ENCODE results near the gene PCSK4.

The PCSK4 gene

GRCh38 chr19:1495051-1495798 lies 5.1 kb upstream of the PCSK4 start:
- Histone ChIP-seq H3K4me1 (ENCODE audit: control insufficient read depth, insufficient read depth, low read length) (no peaks in the 10 kb centered on the region; the same call in 1 of the 2 replicates), H3K4me3 (ENCODE audit: low read length) (no peak overlapping the region), H3K36me3 (ENCODE audit: control insufficient read depth, insufficient read depth, low read length) (no peaks in the 10 kb centered on the region), H3K27me3 (ENCODE audit: control insufficient read depth, insufficient read depth, low read length) (peaks cover 4% of the 10 kb centered on the region; the same call in 1 of the 2 replicates), H3K9me3 (ENCODE audit: control insufficient read depth, insufficient read depth, low read length) (no peaks in the 10 kb centered on the region), H3K27ac (ENCODE audit: low read length) (no peak overlapping the region)
- DNase-seq (ENCODE audit: low read depth, low spot score), result no peak
- no CpG with 5 or more reads among the region's 37 CpGs for WGBS (ENCODE audit: insufficient coverage, insufficient read length)

- no peak for DNase-seq (ENCODE audit: low read depth, low spot score)
- Histone ChIP-seq H3K9me3 (ENCODE audit: control insufficient read depth, insufficient read depth, low read length) (no peaks in the 10 kb centered on the region), H3K27me3 (ENCODE audit: control insufficient read depth, insufficient read depth, low read length) (peaks cover 4% of the 10 kb centered on the region; the same call in 1 of the 2 replicates), H3K4me1 (ENCODE audit: control insufficient read depth, insufficient read depth, low read length) (no peaks in the 10 kb centered on the region; the same call in 1 of the 2 replicates), H3K27ac (ENCODE audit: low read length) (no peak overlapping the region), H3K4me3 (ENCODE audit: low read length) (no peak overlapping the region), H3K36me3 (ENCODE audit: control insufficient read depth, insufficient read depth, low read length) (no peaks in the 10 kb centered on the region)
- WGBS (ENCODE audit: insufficient coverage, insufficient read length), result no CpG with 5 or more reads among the region's 15 CpGs
Observed at GRCh38 chr19:1494115-1494815, 4.1 kb upstream of the PCSK4 start.

DNA sequence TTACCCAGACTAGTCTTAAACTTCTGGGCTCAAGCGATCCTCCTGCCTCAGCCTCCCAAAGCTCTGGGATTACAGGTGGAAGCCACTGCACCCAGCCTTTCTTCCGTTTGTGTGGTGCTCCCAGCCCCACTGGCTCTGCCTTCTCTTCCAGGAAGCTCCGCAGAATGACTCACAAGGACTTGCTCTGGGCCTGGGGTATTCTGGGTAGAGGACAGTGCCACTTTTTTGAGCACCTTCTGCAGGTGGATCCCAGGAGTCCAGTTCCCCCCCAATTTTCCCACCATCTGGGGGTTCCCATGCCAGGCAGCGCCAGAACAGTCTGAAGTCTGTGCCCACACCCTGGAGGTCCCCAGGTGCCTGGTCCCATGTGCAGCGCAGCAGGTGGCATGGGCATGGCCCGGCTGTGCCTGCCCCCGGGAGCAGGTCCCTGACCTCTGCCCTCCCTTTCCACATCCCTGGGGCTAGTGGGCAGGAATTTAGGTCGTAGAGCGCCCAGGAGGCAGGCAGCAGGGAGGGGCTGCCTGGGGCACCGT lies 2.4 kb upstream of the PCSK4 start:
- Histone ChIP-seq H3K4me1 (ENCODE audit: control insufficient read depth, insufficient read depth, low read length) (no peaks in the 10 kb centered on the region; the same call in 1 of the 2 replicates), H3K27me3 (ENCODE audit: control insufficient read depth, insufficient read depth, low read length) (peaks cover 4% of the 10 kb centered on the region; the same call in 1 of the 2 replicates), H3K27ac (ENCODE audit: low read length) (no peak overlapping the region), H3K4me3 (ENCODE audit: low read length) (no peak overlapping the region), H3K36me3 (ENCODE audit: control insufficient read depth, insufficient read depth, low read length) (no peaks in the 10 kb centered on the region), H3K9me3 (ENCODE audit: control insufficient read depth, insufficient read depth, low read length) (no peaks in the 10 kb centered on the region)
- no peak for DNase-seq (ENCODE audit: low read depth, low spot score)
- no CpG with 5 or more reads among the region's 10 CpGs for WGBS (ENCODE audit: insufficient coverage, insufficient read length)

GRCh38 chr19:1491849-1492170 lies 1.7 kb upstream of the PCSK4 start:
- no peak for DNase-seq (ENCODE audit: low read depth, low spot score)
- Histone ChIP-seq H3K4me3 (ENCODE audit: low read length) (no peak overlapping the region), H3K4me1 (ENCODE audit: control insufficient read depth, insufficient read depth, low read length) (no peaks in the 10 kb centered on the region; the same call in 1 of the 2 replicates), H3K36me3 (ENCODE audit: control insufficient read depth, insufficient read depth, low read length) (no peaks in the 10 kb centered on the region), H3K9me3 (ENCODE audit: control insufficient read depth, insufficient read depth, low read length) (no peaks in the 10 kb centered on the region), H3K27me3 (ENCODE audit: control insufficient read depth, insufficient read depth, low read length) (peaks cover 4% of the 10 kb centered on the region; the same call in 1 of the 2 replicates), H3K27ac (ENCODE audit: low read length) (no peak overlapping the region)
- WGBS (ENCODE audit: insufficient coverage, insufficient read length), result no CpG with 5 or more reads among the region's 12 CpGs

DNA sequence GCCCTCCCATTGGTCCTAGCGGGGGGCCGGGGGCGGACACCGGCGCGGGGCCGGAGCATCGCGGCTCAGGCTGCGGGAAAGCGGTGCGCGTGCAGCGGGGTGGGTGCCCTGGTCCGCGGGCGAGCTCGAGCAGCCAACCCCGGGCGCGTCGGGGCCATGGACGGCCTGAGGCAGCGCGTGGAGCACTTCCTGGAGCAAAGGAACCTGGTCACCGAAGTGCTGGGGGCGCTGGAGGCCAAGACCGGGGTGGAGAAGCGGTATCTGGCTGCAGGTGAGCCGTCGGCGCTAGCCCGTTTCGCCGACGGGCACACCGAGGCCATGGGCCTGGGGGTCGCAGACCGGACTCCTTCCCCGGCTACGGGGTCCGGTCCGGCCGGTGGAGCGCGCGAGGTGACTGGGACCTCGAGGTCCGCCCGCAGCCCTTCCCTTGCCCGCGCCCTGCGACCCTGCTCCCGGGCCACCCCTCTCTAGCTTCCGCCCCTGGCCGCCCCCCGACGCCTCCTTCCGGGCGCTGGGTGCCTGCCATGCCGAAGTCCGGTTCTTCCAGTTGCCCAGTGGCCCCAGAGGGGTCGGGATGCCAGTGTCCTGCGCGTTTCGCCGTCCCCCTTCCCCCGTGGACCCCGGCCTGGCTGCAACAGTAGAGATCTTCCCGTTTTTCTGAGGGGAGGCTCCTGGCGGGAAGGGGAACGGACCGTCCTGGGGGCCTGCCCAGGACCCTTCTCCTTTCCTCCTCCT lies 1.1 kb upstream of the PCSK4 start, which contains the start of gene REEP6:
Gene REEP6 (plus strand): TSS at position 68 of the 735 bp plus-strand sequence. CDS start 89 bp downstream, at position 157.
- WGBS (ENCODE audit: insufficient coverage, insufficient read length), result no CpG with 5 or more reads among the region's 73 CpGs
- H3K27me3 ChIP-seq (ENCODE audit: control insufficient read depth, insufficient read depth, low read length), result peaks cover 4% of the 10 kb centered on the region; the same call in 1 of the 2 replicates
- peak within 1 kb of the TSS; percentile 70; the same call in 1 of the 2 replicates for H3K4me3 ChIP-seq (ENCODE audit: low read length)
- no peaks in the 10 kb centered on the region for H3K36me3 ChIP-seq (ENCODE audit: control insufficient read depth, insufficient read depth, low read length)
- DNase-seq (ENCODE audit: low read depth, low spot score), result no peak
- H3K9me3 ChIP-seq (ENCODE audit: control insufficient read depth, insufficient read depth, low read length), result no peaks in the 10 kb centered on the region
- no peak within 1 kb of the TSS for H3K27ac ChIP-seq (ENCODE audit: low read length)
- no peaks in the 10 kb centered on the region for H3K4me1 ChIP-seq (ENCODE audit: control insufficient read depth, insufficient read depth, low read length)

DNA sequence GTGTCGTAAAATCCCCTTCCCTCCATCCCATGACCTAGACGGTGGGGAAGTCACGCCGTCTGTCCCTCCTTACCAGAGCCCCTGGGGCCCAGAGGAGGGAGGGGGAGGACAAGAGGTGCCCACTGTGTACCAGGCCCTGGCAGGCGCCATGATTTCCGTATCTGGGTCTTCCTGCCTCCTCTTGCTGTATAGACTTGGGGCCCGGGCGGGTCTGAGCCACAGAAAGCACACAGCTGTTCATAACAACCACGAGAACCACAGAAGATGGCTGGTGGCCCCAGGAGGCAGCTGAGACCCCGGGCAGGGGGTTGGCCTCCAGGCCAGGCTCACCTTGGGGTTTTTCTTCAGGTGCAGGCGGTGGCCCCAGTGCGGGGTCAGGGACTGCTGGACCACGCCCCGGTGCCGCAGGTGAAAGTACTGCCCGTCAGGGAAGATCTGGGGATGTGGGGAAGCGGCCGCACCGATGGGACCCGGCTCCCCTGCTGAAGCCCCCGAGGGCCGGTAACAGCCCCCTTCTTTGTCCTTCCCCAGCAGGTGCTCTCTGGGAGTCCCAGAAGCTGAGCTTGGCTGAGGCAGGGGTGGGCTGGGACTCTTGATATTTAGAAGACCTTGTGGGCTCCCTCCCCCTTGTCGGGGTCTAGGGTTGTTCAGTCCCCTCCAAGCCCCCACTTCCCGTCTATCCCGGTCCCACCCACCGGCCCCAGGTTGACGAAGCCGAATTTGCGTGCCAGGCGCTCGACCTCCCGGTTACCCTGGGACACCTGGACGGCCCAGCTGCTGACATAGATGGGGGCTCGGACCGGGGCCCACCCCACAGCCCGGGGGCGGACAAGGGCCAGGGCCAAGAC lies 463 bp downstream of the PCSK4 start:
- no CpG with 5 or more reads among the region's 37 CpGs for WGBS (ENCODE audit: insufficient coverage, insufficient read length)
- Histone ChIP-seq H3K36me3 (ENCODE audit: control insufficient read depth, insufficient read depth, low read length) (no peaks in the 10 kb centered on the region), H3K9me3 (ENCODE audit: control insufficient read depth, insufficient read depth, low read length) (no peaks in the 10 kb centered on the region), H3K27me3 (ENCODE audit: control insufficient read depth, insufficient read depth, low read length) (peaks cover 4% of the 10 kb centered on the region; the same call in 1 of the 2 replicates), H3K4me1 (ENCODE audit: control insufficient read depth, insufficient read depth, low read length) (no peaks in the 10 kb centered on the region), H3K4me3 (ENCODE audit: low read length) (peak overlapping the region; percentile 60; the same call in 1 of the 2 replicates), H3K27ac (ENCODE audit: low read length) (no peak overlapping the region)
- no peak for DNase-seq (ENCODE audit: low read depth, low spot score)

DNA sequence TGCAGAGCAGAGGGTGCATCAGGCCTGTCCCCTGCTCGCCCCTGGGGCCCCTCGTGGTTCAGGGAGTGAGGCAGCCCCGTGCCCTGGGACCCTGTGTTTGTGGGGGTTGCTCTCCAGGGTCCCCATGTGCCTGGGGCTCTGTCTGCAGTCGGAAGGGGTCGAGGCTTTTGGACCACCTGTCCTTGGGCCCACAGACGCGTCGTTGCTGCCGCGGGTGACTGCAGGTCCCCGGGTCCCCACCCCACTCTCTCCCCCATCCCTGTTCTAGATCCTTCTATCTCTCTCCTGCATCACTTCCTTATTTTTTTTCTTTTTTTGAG lies 1.9 kb downstream of the PCSK4 start:
- DNase-seq (ENCODE audit: low read depth, low spot score), result no peak
- Histone ChIP-seq H3K27ac (ENCODE audit: low read length) (no peak overlapping the region), H3K9me3 (ENCODE audit: control insufficient read depth, insufficient read depth, low read length) (no peaks in the 10 kb centered on the region), H3K4me3 (ENCODE audit: low read length) (no peak overlapping the region), H3K27me3 (ENCODE audit: control insufficient read depth, insufficient read depth, low read length) (peaks cover 4% of the 10 kb centered on the region; the same call in 1 of the 2 replicates), H3K4me1 (ENCODE audit: control insufficient read depth, insufficient read depth, low read length) (no peaks in the 10 kb centered on the region), H3K36me3 (ENCODE audit: control insufficient read depth, insufficient read depth, low read length) (peaks cover under 1% of the 10 kb centered on the region; the same call in 1 of the 2 replicates)
- no CpG with 5 or more reads among the region's 11 CpGs for WGBS (ENCODE audit: insufficient coverage, insufficient read length)

DNA sequence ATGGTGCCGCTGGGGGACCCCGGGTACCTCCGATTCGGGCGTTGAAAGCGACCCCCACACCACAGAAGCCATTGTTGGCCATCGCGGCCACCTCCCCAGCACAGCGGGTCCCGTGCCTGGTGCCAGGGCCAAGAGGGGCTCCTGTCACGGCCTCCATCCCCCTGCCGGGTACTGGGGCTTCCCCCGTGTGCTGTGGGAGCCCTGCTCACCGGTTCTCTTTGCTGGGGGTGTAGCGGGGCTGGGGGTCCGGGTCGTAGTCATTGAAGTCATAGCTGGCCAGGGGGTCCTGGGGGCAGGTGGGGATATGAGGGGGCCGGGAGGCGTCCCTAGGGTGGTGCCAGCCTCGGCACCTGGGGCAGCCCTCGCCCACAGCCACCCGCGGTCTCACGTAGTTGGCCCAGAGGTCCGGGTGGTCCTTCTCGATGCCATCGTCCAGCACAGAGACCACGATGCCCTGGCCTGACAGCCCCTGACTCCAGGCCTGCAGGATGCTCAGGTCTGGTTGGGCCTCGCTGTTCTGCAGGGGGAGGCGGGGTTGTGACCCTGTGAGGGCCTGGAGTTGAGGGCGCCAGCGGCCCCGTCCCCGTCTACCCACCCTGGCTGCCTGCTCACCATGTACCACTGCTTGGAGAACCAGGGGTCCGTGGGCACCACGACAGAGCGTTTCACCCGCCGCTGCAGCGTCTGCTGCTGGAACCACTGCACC lies 2.4 kb downstream of the PCSK4 start:
- Histone ChIP-seq H3K36me3 (ENCODE audit: control insufficient read depth, insufficient read depth, low read length) (peaks cover 3% of the 10 kb centered on the region; the same call in 1 of the 2 replicates), H3K4me1 (ENCODE audit: control insufficient read depth, insufficient read depth, low read length) (no peaks in the 10 kb centered on the region; the same call in 1 of the 2 replicates), H3K27ac (ENCODE audit: low read length) (no peak overlapping the region), H3K9me3 (ENCODE audit: control insufficient read depth, insufficient read depth, low read length) (no peaks in the 10 kb centered on the region), H3K27me3 (ENCODE audit: control insufficient read depth, insufficient read depth, low read length) (peaks cover 4% of the 10 kb centered on the region; the same call in 1 of the 2 replicates), H3K4me3 (ENCODE audit: low read length) (no peak overlapping the region)
- WGBS (ENCODE audit: insufficient coverage, insufficient read length), result no CpG with 5 or more reads among the region's 40 CpGs
- no peak for DNase-seq (ENCODE audit: low read depth, low spot score)
